CD4-positive, CD25-positive, alpha-beta regulatory T cell (primary cell): Measurements from ENCODE around the gene RIPK3. TPM values are rescaled to one million over a fixed set of nuclear protein-coding genes. Genes with fewer than 3 reads are reported as not detected.
"Not testable (repeated sequence)": the region's sequence is repeated elsewhere in the genome, so short reads cannot be mapped to it uniquely, and the experiment has no call there.

Experiments
- ATAC-seq, 2 donors: fragments of 150-1000 bp; cut with Tn5 transposase; one replicate each; pipeline ENCODE4 v1.10.0; 2021; ENCODE audit warnings: low read depth in 2 of 2, moderate number of reproducible peaks in 2 of 2, moderate library complexity in 1 of 2
- DNase-seq, 3 donors: peaks; one replicate each; pipeline versions ENCODE4 v3.0.0 to v3.0.0-alpha.2; 2012 to 2022; ENCODE audit warnings: mixed read lengths in 1 of 3
- H3K27ac ChIP-seq: one replicate; pipeline ENCODE4 v1.7.0; 2013; ENCODE audit warnings: mild to moderate bottlenecking, low read length; ENCODE audit not compliant: insufficient read depth, poor library complexity, severe bottlenecking
- H3K27me3 ChIP-seq: one replicate; pipeline ENCODE4 v1.7.0; 2013; ENCODE audit warnings: low read length; ENCODE audit not compliant: control insufficient read depth, insufficient read depth
- H3K36me3 ChIP-seq: one replicate; pipeline ENCODE4 v1.7.0; 2013; ENCODE audit warnings: mild to moderate bottlenecking, low read length, moderate library complexity; ENCODE audit not compliant: control insufficient read depth, insufficient read depth
- H3K4me1 ChIP-seq: 2 replicates; pipeline ENCODE4 v1.7.0; 2013; ENCODE audit warnings: mild to moderate bottlenecking, low read length; ENCODE audit not compliant: insufficient read depth, control insufficient read depth, poor library complexity, severe bottlenecking
- H3K4me3 ChIP-seq: one replicate; pipeline ENCODE4 v1.7.0; 2013; ENCODE audit warnings: low read depth, mild to moderate bottlenecking, low read length, moderate library complexity
- H3K9me3 ChIP-seq, 2 experiments: 1 replicate in 1 of 2; 2 replicates in 1 of 2; pipeline ENCODE4 v1.7.0; 2013; ENCODE audit warnings: low read length in 2 of 2, mild to moderate bottlenecking in 1 of 2, moderate library complexity in 1 of 2; ENCODE audit not compliant: control insufficient read depth in 2 of 2
- H3K27ac Mint-ChIP-seq, 3 donors: one replicate each; pipeline ENCODE4 v1.8.0; 2020 to 2022; ENCODE audit warnings: mild to moderate bottlenecking in 3 of 3, mixed read lengths in 3 of 3, moderate library complexity in 2 of 3
- H3K27me3 Mint-ChIP-seq: one replicate; pipeline ENCODE4 v1.8.0; 2022; ENCODE audit warnings: mild to moderate bottlenecking, mixed read lengths
- H3K36me3 Mint-ChIP-seq: one replicate; pipeline ENCODE4 v1.8.0; 2020; ENCODE audit warnings: mixed read lengths
- H3K4me1 Mint-ChIP-seq, 4 donors: one replicate each; pipeline ENCODE4 v1.8.0; 2020 to 2022; ENCODE audit warnings: mixed read lengths in 4 of 4, mild to moderate bottlenecking in 1 of 4
- H3K4me3 Mint-ChIP-seq, 4 donors: one replicate each; pipeline ENCODE4 v1.8.0; 2020 to 2022; ENCODE audit warnings: mild to moderate bottlenecking in 4 of 4, mixed read lengths in 4 of 4, moderate library complexity in 3 of 4
- H3K9me3 Mint-ChIP-seq, 7 donors: one replicate each; pipeline ENCODE4 v1.8.0; 2020 to 2022; ENCODE audit warnings: mixed read lengths in 7 of 7, mild to moderate bottlenecking in 3 of 7, moderate library complexity in 2 of 7
- polyA plus RNA-seq, 4 donors: library from polyadenylated mRNA; unstranded; fragments of 300-500 nt; fragmentation: Illumina TruSeq; gene quantifications; one replicate each; pipeline ENCODE4 v1.2.3, GENCODE V29; 2021
- total RNA-seq: library from RNA; stranded (reverse); gene quantifications from one replicate; pipeline ENCODE4 v1.2.3, GENCODE V29; 2022

The RIPK3 gene
- total and polyA plus RNA-seq, 5 donors from 2014 or later = 14.9 to 41.2 (median 19.7) TPM

DNA sequence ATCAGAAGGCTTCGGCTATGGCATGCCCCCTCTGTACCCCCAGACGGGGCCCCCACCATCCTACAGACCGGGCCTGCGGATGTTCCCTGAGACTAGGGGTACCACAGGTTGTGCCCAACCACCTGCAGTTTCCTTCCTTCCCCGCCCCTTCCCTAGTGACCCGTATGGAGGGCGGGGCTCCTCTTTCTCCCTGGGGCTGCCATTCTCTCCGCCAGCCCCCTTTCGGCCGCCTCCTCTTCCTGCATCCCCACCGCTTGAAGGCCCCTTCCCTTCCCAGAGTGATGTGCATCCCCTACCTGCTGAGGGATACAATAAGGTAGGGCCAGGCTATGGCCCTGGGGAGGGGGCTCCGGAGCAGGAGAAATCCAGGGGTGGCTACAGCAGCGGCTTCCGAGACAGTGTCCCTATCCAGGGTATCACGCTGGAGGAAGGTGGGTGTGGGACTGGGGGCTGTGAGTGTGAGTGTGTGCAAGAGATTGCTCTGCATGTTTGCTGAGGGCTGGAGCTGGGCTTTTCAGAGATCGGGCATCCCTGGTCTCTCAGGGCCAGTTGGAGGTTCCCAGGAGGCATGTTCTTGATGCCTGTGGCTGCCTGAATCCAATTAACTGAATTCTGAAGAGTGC lies 36.8 kb upstream of the RIPK3 start:
- Histone ChIP-seq H3K27ac (no peak overlapping the region), H3K4me1 (no peaks in the 10 kb centered on the region), H3K36me3 (no peaks in the 10 kb centered on the region), H3K9me3 (no peaks in the 10 kb centered on the region), H3K4me3 (no peak overlapping the region), H3K27me3 (no peaks in the 10 kb centered on the region)
- H3K4me1 Mint-ChIP-seq = no peaks in the 10 kb centered on the region
- H3K4me3 Mint-ChIP-seq = no peak overlapping the region
- peaks cover 46% of the 10 kb centered on the region for H3K27me3 Mint-ChIP-seq
- no peaks in the 10 kb centered on the region for H3K9me3 Mint-ChIP-seq
- ATAC-seq (no peak), DNase-seq (no peak)
- no peaks in the 10 kb centered on the region for H3K36me3 Mint-ChIP-seq
- no peak overlapping the region for H3K27ac Mint-ChIP-seq

DNA sequence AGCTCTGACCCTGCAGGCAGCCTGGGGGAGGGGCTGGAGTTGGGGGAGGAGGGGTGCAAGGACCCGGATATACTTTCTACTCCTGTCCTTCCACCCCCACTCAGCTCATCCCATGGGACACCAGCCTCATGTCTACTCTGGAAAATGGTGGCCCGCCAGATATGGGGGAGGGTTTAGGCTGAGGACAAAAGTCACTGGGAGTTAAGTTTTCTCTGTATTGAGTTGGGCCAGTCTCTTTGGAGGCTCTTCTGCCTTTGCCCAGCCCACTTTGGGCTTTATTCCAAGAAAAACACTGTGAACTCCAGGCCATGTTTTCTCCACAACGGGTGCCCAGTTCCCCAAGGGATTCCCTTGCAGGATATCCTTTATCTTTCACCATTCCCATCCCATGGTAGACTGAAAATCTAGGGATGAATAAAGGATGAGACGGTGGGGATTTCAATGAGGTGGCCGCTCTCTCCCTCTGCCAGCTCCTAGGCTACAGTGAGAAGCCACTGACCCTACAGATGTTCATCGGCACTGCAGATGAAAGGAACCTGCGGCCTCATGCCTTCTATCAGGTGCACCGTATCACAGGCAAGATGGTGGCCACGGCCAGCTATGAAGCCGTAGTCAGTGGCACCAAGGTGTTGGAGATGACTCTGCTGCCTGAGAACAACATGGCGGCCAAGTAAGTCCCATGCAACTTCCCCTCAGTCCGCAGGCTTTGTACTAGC lies 33.1 kb upstream of the RIPK3 start:
- Histone ChIP-seq H3K27ac (no peak overlapping the region), H3K27me3 (peaks cover 6% of the 10 kb centered on the region), H3K9me3 (no peaks in the 10 kb centered on the region), H3K36me3 (no peaks in the 10 kb centered on the region), H3K4me3 (no peak overlapping the region), H3K4me1 (peaks cover 12% of the 10 kb centered on the region)
- ATAC-seq (no peak), DNase-seq (no peak)
- Mint-ChIP-seq H3K27me3 (peaks cover 66% of the 10 kb centered on the region), H3K9me3 (no peaks in the 10 kb centered on the region), H3K36me3 (no peaks in the 10 kb centered on the region), H3K4me3 (no peak overlapping the region), H3K27ac (no peak overlapping the region), H3K4me1 (peaks cover 0 to 8% (median 0%) of the 10 kb centered on the region in 4 donors)

DNA sequence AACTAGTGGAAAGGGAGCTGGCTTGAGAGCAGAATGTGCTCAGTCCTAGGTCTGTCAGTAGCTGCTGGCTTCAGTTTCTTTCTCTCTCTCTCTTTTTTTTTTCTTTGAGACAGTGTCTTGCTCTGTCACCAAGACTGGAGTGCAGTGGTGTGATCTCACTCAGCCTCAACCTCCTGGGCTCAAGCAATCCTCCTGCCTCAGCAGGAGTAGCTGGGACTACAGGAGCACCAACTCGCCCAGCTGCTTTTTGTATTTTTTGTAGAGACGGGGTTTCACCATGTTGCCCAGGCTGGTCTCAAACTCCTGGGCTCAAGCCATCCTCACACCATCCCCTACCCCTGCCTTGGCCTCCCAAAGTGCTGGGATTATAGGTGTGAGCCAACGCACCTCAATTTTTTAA lies 31.8 kb upstream of the RIPK3 start:
- Histone ChIP-seq H3K4me1 (peaks cover 24% of the 10 kb centered on the region), H3K27me3 (peaks cover 11% of the 10 kb centered on the region)
- not testable (repeated sequence) for H3K9me3 Mint-ChIP-seq, DNase-seq, H3K27ac ChIP-seq, H3K9me3 ChIP-seq, H3K4me3 ChIP-seq, H3K36me3 ChIP-seq, H3K27ac Mint-ChIP-seq, H3K36me3 Mint-ChIP-seq, ATAC-seq, H3K4me3 Mint-ChIP-seq
- Mint-ChIP-seq H3K27me3 (peaks cover 73% of the 10 kb centered on the region), H3K4me1 (peaks cover 0 to 20% (median 8%) of the 10 kb centered on the region in 4 donors)

DNA sequence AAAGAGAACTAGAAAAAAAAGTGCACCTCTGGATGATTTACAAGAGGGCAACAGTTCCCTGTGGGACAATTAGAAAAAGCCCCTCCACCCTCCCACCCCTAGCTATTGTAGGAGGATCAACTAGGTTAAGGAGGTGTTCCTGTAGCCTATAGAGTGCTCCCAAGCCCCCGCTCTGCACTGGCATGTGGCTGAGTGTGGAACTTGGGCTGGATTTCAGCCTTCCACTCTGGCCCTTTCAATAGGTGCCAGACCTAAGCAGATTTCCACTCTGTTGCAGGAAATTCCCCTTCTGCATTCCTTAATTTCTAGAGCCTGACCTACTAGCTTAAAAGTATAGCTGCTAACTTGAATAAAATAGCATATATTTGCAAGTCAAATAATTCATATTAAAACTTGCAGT lies 31.0 kb upstream of the RIPK3 start:
- H3K27me3 Mint-ChIP-seq = peaks cover 77% of the 10 kb centered on the region
- Histone ChIP-seq H3K27ac (no peak overlapping the region), H3K4me3 (no peak overlapping the region), H3K27me3 (peaks cover 13% of the 10 kb centered on the region), H3K36me3 (no peaks in the 10 kb centered on the region), H3K9me3 (no peaks in the 10 kb centered on the region), H3K4me1 (peaks cover 33% of the 10 kb centered on the region)
- no peak overlapping the region for H3K4me3 Mint-ChIP-seq
- no peaks in the 10 kb centered on the region for H3K9me3 Mint-ChIP-seq
- ATAC-seq (no peak), DNase-seq (no peak)
- H3K27ac Mint-ChIP-seq = no peak overlapping the region
- peaks cover 0 to 25% (median 12%) of the 10 kb centered on the region in 4 donors for H3K4me1 Mint-ChIP-seq
- H3K36me3 Mint-ChIP-seq = no peaks in the 10 kb centered on the region

DNA sequence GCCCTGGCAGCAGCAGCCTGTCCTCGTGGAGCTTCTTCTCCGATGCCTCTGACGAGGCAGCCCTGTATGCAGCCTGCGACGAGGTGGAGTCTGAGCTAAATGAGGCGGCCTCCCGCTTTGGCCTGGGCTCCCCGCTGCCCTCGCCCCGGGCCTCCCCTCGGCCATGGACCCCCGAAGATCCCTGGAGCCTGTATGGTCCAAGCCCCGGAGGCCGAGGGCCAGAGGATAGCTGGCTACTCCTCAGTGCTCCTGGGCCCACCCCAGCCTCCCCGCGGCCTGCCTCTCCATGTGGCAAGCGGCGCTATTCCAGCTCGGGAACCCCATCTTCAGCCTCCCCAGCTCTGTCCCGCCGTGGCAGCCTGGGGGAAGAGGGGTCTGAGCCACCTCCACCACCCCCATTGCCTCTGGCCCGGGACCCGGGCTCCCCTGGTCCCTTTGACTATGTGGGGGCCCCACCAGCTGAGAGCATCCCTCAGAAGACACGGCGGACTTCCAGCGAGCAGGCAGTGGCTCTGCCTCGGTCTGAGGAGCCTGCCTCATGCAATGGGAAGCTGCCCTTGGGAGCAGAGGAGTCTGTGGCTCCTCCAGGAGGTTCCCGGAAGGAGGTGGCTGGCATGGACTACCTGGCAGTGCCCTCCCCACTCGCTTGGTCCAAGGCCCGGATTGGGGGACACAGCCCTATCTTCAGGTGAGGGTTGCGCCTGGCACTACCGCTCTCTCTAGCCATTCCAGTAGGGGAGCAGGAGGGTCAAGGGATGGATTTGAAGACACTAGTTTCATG lies 30.3 kb upstream of the RIPK3 start:
- ATAC-seq = no peak

DNA sequence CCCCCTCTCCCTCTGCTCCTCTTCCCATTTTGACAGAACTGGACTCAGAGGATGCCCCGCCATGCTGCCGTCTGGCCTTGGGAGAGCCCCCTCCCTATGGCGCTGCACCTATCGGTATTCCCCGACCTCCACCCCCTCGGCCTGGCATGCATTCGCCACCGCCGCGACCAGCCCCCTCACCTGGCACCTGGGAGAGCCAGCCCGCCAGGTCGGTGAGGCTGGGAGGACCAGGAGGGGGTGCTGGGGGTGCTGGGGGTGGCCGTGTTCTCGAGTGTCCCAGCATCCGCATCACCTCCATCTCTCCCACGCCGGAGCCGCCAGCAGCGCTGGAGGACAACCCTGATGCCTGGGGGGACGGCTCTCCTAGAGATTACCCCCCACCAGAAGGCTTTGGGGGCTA lies 29.7 kb upstream of the RIPK3 start:
- DNase-seq = no peak
- Mint-ChIP-seq H3K4me1 (peaks cover 0 to 30% (median 16%) of the 10 kb centered on the region in 4 donors), H3K27me3 (peaks cover 75% of the 10 kb centered on the region), H3K36me3 (no peaks in the 10 kb centered on the region), H3K4me3 (peak overlapping the region in 2 of 4 donors; percentile 38 to 41), H3K9me3 (no peaks in the 10 kb centered on the region), H3K27ac (no peak overlapping the region)
- no peak for ATAC-seq
- peaks cover 24% of the 10 kb centered on the region for H3K27me3 ChIP-seq
- H3K4me3 ChIP-seq = no peak overlapping the region
- H3K4me1 ChIP-seq = peaks cover 37% of the 10 kb centered on the region
- H3K36me3 ChIP-seq = no peaks in the 10 kb centered on the region
- no peak overlapping the region for H3K27ac ChIP-seq
- H3K9me3 ChIP-seq = no peaks in the 10 kb centered on the region

More for the DNA sequence above, 30.3 kb upstream of the RIPK3 start:
- no peaks in the 10 kb centered on the region for H3K9me3 ChIP-seq
- no peaks in the 10 kb centered on the region for H3K36me3 ChIP-seq
- H3K27me3 ChIP-seq = peaks cover 19% of the 10 kb centered on the region
- peaks cover 0 to 30% (median 16%) of the 10 kb centered on the region in 4 donors for H3K4me1 Mint-ChIP-seq
- H3K27ac Mint-ChIP-seq = no peak overlapping the region
- no peak for DNase-seq
- H3K27ac ChIP-seq = no peak overlapping the region
- no peak overlapping the region for H3K4me3 Mint-ChIP-seq
- H3K9me3 Mint-ChIP-seq = no peaks in the 10 kb centered on the region
- H3K4me3 ChIP-seq = no peak overlapping the region
- H3K27me3 Mint-ChIP-seq = peaks cover 77% of the 10 kb centered on the region
- H3K4me1 ChIP-seq = peaks cover 37% of the 10 kb centered on the region
- H3K36me3 Mint-ChIP-seq = no peaks in the 10 kb centered on the region

DNA sequence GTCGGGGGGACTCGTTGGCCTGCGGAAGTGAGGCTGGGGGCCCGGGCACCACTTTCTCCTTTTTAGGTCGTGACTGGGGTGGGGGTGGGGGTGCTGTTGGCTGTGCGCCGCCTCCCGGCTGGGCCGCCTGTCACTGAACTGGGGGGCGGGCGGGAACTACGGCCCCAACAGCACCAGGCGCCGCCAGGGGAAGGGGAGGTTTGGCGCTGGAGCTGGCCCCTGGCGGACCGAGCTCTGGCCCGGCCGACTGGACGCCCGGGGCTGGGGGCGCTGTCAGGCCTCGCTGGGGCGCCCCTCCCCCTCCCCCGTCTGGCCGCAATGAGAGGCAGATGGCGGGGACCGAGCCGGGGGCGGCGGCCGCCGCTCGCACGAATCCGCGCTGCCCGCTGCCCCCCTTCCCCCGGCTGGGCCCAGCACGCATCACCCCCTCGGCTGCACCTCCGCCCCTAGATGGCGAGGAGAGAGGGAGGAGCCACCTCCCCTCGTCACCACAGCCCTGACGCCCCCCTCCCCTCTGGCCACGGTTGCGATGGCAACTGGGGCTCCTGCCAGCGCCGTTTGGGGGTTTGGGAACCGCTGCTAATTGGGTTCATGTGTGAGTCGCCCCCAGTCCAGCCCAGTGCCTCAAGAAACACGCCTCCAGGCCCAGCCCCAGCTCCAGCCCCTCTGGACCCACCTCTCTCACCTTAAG lies 28.9 kb upstream of the RIPK3 start:
- DNase-seq (peak; percentile 9 to 16 (median 10)), ATAC-seq (no peak)
- H3K36me3 ChIP-seq = no peaks in the 10 kb centered on the region
- H3K4me3 ChIP-seq = no peak overlapping the region
- Mint-ChIP-seq H3K4me3 (peak overlapping the region in 3 of 4 donors; percentile 21 to 51 (median 41)), H3K27me3 (peaks cover 67% of the 10 kb centered on the region), H3K4me1 (peaks cover 0 to 30% (median 16%) of the 10 kb centered on the region in 4 donors), H3K36me3 (no peaks in the 10 kb centered on the region), H3K9me3 (no peaks in the 10 kb centered on the region), H3K27ac (no peak overlapping the region)
- no peak overlapping the region for H3K27ac ChIP-seq
- H3K4me1 ChIP-seq = peaks cover 37% of the 10 kb centered on the region
- H3K9me3 ChIP-seq = no peaks in the 10 kb centered on the region
- H3K27me3 ChIP-seq = peaks cover 24% of the 10 kb centered on the region
